Spleen (tissue), 7 donors: ENCODE results near the gene TMEM130.

Experiments used
- CTCF ChIP-seq, 11 experiments: fragments of 200-600 bp in 7 of 11; fragments of 450-650 bp in 4 of 11; sonication (generic) in 4 of 11; IDR thresholded peaks in 8 of 11; conservative IDR thresholded peaks in 3 of 11; 1 replicate in 7 of 11; 2 replicates in 4 of 11; pipeline versions ENCODE4 v1.4.0 to v1.8.0; 2016 to 2021; ENCODE audit warnings: antibody characterized with exemption in 11 of 11, inconsistent platforms in 4 of 11, mild to moderate bottlenecking in 1 of 11
- POLR2A ChIP-seq, 3 donors: fragments of 450-650 bp; IDR thresholded peaks; one replicate each; pipeline ENCODE4 v1.5.1; 2017; ENCODE audit warnings: antibody characterized with exemption in 3 of 3, mild to moderate bottlenecking in 1 of 3
- POLR2AphosphoS5 ChIP-seq, 3 donors: sonication (generic); formaldehyde crosslinking; IDR thresholded peaks; one replicate each; pipeline ENCODE4 v1.5.1; 2017; ENCODE audit warnings: antibody characterized with exemption in 3 of 3
- donor health status: DM: no; HTN: no; CAD: no; lungs with moderate emphysema.
- donor health status: DM: no; HTN: no; CAD: no.
- donor health status: DM: no; HTN: no; CAD: no.

DNA sequence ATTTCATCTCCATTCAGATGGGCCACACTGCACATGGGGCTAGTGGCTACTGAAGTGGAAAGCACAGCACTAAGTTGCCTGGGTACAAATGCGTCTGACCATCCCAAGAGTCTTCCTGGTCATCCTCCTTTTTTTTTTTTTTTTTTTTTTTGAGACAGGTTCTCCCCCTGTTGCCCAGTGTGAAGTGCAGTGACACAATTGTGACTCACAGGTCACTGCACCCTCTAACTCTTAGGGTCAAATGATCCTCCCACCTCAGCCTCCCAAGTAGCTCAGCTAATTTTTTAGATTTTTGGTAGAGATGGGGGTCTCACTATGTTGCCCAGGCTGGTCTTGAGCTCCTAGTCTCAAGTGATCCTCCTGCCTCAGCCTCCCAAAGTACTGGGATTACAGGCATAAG, 5.1 kb upstream of the TMEM130 start:
- TF ChIP-seq CTCF (IDR thresholded peaks at IDR 0.05 in 8 of 11, conservative IDR thresholded peaks at IDR 0.05 in 3 of 11) = no peak
- no peak for TF ChIP-seq POLR2A (IDR thresholded peaks at IDR 0.05)
- TF ChIP-seq POLR2AphosphoS5 (IDR thresholded peaks at IDR 0.05) = no peak
